HEK293 (cell line): Measurements from ENCODE around the gene STEAP3.

ENCODE experiments used
- CTCF ChIA-PET: fragments of 350-600 bp; formaldehyde crosslinking; extraction: SDS; loops from one replicate; lab custom pipeline; 2021; ENCODE audit warnings: antibody characterized with exemption; lab: Yijun Ruan, JAX
- POLR2A ChIA-PET: fragments of 300-600 bp; formaldehyde crosslinking; extraction: SDS; loops from one replicate; lab custom pipeline; 2020; ENCODE audit warnings: antibody characterized with exemption, inconsistent platforms; lab: Yijun Ruan, JAX
- H3K27ac ChIP-seq: fragments of 200-500 bp; sonication (Bioruptor generic); 2 replicates; pipeline ENCODE4 v1.5.1; 2014; ENCODE audit warnings: low read depth, low read length, control low read depth, inconsistent platforms; ENCODE audit errors: extremely low read depth
- H3K36me3 ChIP-seq, 2 experiments: fragments of 200-500 bp in 1 of 2; sonication (Bioruptor generic) in 1 of 2; 1 replicate in 1 of 2; 2 replicates in 1 of 2; pipeline ENCODE4 v1.5.1; 2014 to 2017; ENCODE audit warnings: inconsistent platforms in 2 of 2, low read length in 2 of 2; ENCODE audit not compliant: control insufficient read depth in 2 of 2, insufficient read depth in 1 of 2
- H3K4me1 ChIP-seq: fragments of 200-500 bp; sonication (Bioruptor generic); 2 replicates; pipeline ENCODE4 v1.5.1; 2014; ENCODE audit warnings: mild to moderate bottlenecking, low read length, inconsistent platforms; ENCODE audit not compliant: control insufficient read depth, insufficient read depth
- H3K4me3 ChIP-seq: 2 replicates; pipeline ENCODE4 v1.5.1; 2011; ENCODE audit warnings: low read depth, mild to moderate bottlenecking, control low read depth, low read length, moderate library complexity
- H3K9me3 ChIP-seq: fragments of 200-500 bp; sonication (Bioruptor generic); 2 replicates; pipeline ENCODE4 v1.5.1; 2014; ENCODE audit warnings: low read depth, low read length, inconsistent platforms; ENCODE audit not compliant: control insufficient read depth, insufficient read depth
- BCL11A ChIP-seq: fragments of 450-650 bp; formaldehyde crosslinking; IDR thresholded peaks from 2 replicates; pipeline ENCODE4 v1.5.1; 2016; ENCODE audit warnings: low read depth, missing biosample characterization, missing genetic modification characterization
- GFI1B ChIP-seq: fragments of 450-650 bp; formaldehyde crosslinking; IDR thresholded peaks from 2 replicates; pipeline ENCODE4 v1.5.1; 2016; ENCODE audit warnings: missing biosample characterization, missing genetic modification characterization
- GLI2 ChIP-seq: fragments of 450-650 bp; formaldehyde crosslinking; IDR thresholded peaks from 2 replicates; pipeline ENCODE4; 2017; ENCODE audit warnings: missing biosample characterization, missing genetic modification characterization, low read depth, borderline replicate concordance
- GLIS2 ChIP-seq: fragments of 450-650 bp; formaldehyde crosslinking; IDR thresholded peaks from 2 replicates; pipeline ENCODE4 v1.5.1; 2016; ENCODE audit warnings: missing biosample characterization, missing genetic modification characterization
- HOXD13 ChIP-seq: sonication (generic); formaldehyde crosslinking; IDR thresholded peaks from 2 replicates; pipeline ENCODE4 v1.8.0; 2022; ENCODE audit warnings: missing genetic modification reagents, borderline replicate concordance
- INSM2 ChIP-seq: fragments of 450-650 bp; formaldehyde crosslinking; IDR thresholded peaks from 2 replicates; pipeline ENCODE4 v1.5.1; 2016; ENCODE audit warnings: missing biosample characterization, missing genetic modification characterization
- KLF7 ChIP-seq: fragments of 450-650 bp; formaldehyde crosslinking; IDR thresholded peaks from 2 replicates; pipeline ENCODE4 v1.5.1; 2016; ENCODE audit warnings: missing biosample characterization, missing genetic modification characterization, borderline replicate concordance
- KLF8 ChIP-seq: fragments of 450-650 bp; formaldehyde crosslinking; IDR thresholded peaks from 2 replicates; pipeline ENCODE4 v1.5.1; 2016; ENCODE audit warnings: missing biosample characterization, missing genetic modification characterization
- SP2 ChIP-seq: fragments of 450-650 bp; formaldehyde crosslinking; IDR thresholded peaks from 2 replicates; pipeline ENCODE4 v1.5.1; 2016; ENCODE audit warnings: missing biosample characterization, missing genetic modification characterization
- ZBTB21 ChIP-seq: fragments of 450-650 bp; formaldehyde crosslinking; IDR thresholded peaks from 2 replicates; pipeline ENCODE4 v1.5.1; 2017; ENCODE audit warnings: missing biosample characterization, missing genetic modification characterization
- ZBTB26 ChIP-seq: fragments of 450-650 bp; formaldehyde crosslinking; optimal IDR thresholded peaks from 2 replicates; pipeline ENCODE3; 2016; ENCODE audit warnings: missing biosample characterization, mild to moderate bottlenecking, missing genetic modification characterization
- ZEB2 ChIP-seq: fragments of 450-650 bp; formaldehyde crosslinking; IDR thresholded peaks from 2 replicates; pipeline ENCODE4 v1.5.1; 2016; ENCODE audit warnings: missing biosample characterization, missing genetic modification characterization
- ZFP37 ChIP-seq: fragments of 450-650 bp; formaldehyde crosslinking; IDR thresholded peaks from 2 replicates; pipeline ENCODE4 v1.5.1; 2016; ENCODE audit warnings: missing biosample characterization, missing genetic modification characterization
- ZNF114 ChIP-seq: fragments of 450-650 bp; formaldehyde crosslinking; IDR thresholded peaks from 2 replicates; pipeline ENCODE4 v1.5.0; 2017; ENCODE audit warnings: missing biosample characterization, missing genetic modification characterization
- ZNF133 ChIP-seq: fragments of 450-650 bp; formaldehyde crosslinking; IDR thresholded peaks from 2 replicates; pipeline ENCODE4 v1.5.1; 2016; ENCODE audit warnings: missing biosample characterization, missing genetic modification characterization
- ZNF202 ChIP-seq: fragments of 450-650 bp; formaldehyde crosslinking; IDR thresholded peaks from 2 replicates; pipeline ENCODE4 v1.5.1; 2016; ENCODE audit warnings: missing biosample characterization, missing genetic modification characterization, borderline replicate concordance
- ZNF211 ChIP-seq: fragments of 450-650 bp; formaldehyde crosslinking; IDR thresholded peaks from 2 replicates; pipeline ENCODE4 v1.5.1; 2016; ENCODE audit warnings: low read depth, missing biosample characterization, missing genetic modification characterization
- ZNF311 ChIP-seq: fragments of 450-650 bp; formaldehyde crosslinking; IDR thresholded peaks from 2 replicates; pipeline ENCODE4 v1.5.1; 2017; ENCODE audit warnings: missing biosample characterization, missing genetic modification characterization, borderline replicate concordance
- ZNF433 ChIP-seq: fragments of 450-650 bp; formaldehyde crosslinking; IDR thresholded peaks from 2 replicates; pipeline ENCODE4 v1.5.1; 2016; ENCODE audit warnings: missing biosample characterization, missing genetic modification characterization, low read depth
- ZNF48 ChIP-seq: fragments of 450-650 bp; formaldehyde crosslinking; IDR thresholded peaks from 2 replicates; pipeline ENCODE4 v1.5.1; 2016; ENCODE audit warnings: missing biosample characterization, missing genetic modification characterization
- ZNF692 ChIP-seq: fragments of 450-650 bp; formaldehyde crosslinking; IDR thresholded peaks from 2 replicates; pipeline ENCODE4 v1.5.1; 2016; ENCODE audit warnings: missing biosample characterization, missing genetic modification characterization
- ZNF830 ChIP-seq: fragments of 450-650 bp; IDR thresholded peaks from 2 replicates; pipeline ENCODE4 v1.5.0; 2018; ENCODE audit warnings: missing biosample characterization, missing genetic modification characterization, low read depth, mild to moderate bottlenecking, moderate library complexity
- TF ChIP-seq, protein P1 (sequence below): fragments of 450-650 bp; formaldehyde crosslinking; IDR thresholded peaks from 2 replicates; pipeline ENCODE4 v1.5.1; 2016; ENCODE audit warnings: missing biosample characterization, missing genetic modification characterization
- TF ChIP-seq, protein P2 (sequence below): fragments of 450-650 bp; formaldehyde crosslinking; IDR thresholded peaks from 2 replicates; pipeline ENCODE4 v1.5.1; 2016; ENCODE audit warnings: missing biosample characterization, missing genetic modification characterization
- TF ChIP-seq, protein P3 (sequence below): sonication (generic); formaldehyde crosslinking; IDR thresholded peaks from 2 replicates; pipeline ENCODE4 v1.8.1; 2022; ENCODE audit warnings: mild to moderate bottlenecking, moderate library complexity, missing genetic modification reagents

STEAP3 gene

DNA sequence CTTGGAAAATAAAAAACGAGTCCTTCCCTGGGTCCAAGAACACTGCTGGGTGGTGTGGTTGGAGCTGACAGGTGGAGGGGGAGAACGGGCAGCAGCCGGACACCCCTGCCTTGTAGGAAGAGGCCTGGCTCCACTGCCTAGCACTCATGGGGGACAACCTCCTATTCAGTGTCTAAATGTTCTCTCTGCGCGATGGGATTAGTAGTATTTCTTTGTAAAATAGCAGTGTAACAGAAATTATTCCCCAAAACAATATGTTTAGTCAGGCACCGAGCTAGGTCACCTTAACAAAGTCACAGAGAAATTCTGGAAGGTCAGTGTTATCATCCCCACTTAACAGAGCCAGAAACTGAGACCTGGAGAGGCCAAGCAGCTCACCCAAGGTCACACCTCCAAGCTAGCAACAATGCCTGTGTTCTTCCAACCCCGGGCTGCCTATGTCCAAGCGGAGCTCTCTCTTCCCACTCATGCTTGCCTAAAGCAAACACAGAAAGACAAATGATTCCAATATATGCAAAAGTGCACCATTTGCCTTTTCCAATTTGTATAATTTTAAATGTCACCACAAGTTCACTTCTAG, 68.0 kb downstream of the STEAP3 start (continued):
- TF ChIP-seq, protein P1, sequence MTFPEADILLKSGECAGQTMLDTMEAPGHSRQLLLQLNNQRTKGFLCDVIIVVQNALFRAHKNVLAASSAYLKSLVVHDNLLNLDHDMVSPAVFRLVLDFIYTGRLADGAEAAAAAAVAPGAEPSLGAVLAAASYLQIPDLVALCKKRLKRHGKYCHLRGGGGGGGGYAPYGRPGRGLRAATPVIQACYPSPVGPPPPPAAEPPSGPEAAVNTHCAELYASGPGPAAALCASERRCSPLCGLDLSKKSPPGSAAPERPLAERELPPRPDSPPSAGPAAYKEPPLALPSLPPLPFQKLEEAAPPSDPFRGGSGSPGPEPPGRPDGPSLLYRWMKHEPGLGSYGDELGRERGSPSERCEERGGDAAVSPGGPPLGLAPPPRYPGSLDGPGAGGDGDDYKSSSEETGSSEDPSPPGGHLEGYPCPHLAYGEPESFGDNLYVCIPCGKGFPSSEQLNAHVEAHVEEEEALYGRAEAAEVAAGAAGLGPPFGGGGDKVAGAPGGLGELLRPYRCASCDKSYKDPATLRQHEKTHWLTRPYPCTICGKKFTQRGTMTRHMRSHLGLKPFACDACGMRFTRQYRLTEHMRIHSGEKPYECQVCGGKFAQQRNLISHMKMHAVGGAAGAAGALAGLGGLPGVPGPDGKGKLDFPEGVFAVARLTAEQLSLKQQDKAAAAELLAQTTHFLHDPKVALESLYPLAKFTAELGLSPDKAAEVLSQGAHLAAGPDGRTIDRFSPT (tag by site-specific recombination), result no peak
- no peak for TF ChIP-seq ZNF48
- no peak for TF ChIP-seq INSM2
- no peak for TF ChIP-seq ZNF311 (tag by site-specific recombination)
- TF ChIP-seq ZNF692 (tag by site-specific recombination), result no peak
- TF ChIP-seq KLF7 (tag by site-specific recombination), result no peak
- no peak for TF ChIP-seq GLI2
- TF ChIP-seq GLIS2 (tag by site-specific recombination), result no peak
- TF ChIP-seq ZBTB21 (tag by site-specific recombination), result no peak
- no peak for TF ChIP-seq ZNF433 (tag by site-specific recombination)
- no peak for TF ChIP-seq ZNF830 (tag by site-specific recombination)
- TF ChIP-seq ZNF211 (tag by site-specific recombination), result no peak
- TF ChIP-seq HOXD13 (CRISPR knock-in tag), result no peak
- TF ChIP-seq GFI1B (tag by site-specific recombination), result no peak
- TF ChIP-seq, protein P2, sequence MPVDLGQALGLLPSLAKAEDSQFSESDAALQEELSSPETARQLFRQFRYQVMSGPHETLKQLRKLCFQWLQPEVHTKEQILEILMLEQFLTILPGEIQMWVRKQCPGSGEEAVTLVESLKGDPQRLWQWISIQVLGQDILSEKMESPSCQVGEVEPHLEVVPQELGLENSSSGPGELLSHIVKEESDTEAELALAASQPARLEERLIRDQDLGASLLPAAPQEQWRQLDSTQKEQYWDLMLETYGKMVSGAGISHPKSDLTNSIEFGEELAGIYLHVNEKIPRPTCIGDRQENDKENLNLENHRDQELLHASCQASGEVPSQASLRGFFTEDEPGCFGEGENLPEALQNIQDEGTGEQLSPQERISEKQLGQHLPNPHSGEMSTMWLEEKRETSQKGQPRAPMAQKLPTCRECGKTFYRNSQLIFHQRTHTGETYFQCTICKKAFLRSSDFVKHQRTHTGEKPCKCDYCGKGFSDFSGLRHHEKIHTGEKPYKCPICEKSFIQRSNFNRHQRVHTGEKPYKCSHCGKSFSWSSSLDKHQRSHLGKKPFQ, result no peak

- Histone ChIP-seq H3K4me1 (0 out of 2 replicates have a peak, but pooled peaks cover 3% of the 10 kb centered on the region), H3K27ac (no peak overlapping the region), H3K36me3 (no peaks in the 10 kb centered on the region), H3K9me3 (no peaks in the 10 kb centered on the region), H3K4me3 (no peak overlapping the region)
- CTCF ChIA-PET, result interaction anchor here (0.6 to 3.4 kb wide), 3 partner anchors 10 to 72 kb away, joined by 3 to 33 read pairs (median 3); no protein-coding TSS in a partner anchor
- POLR2A ChIA-PET, result no interaction called here
- TF ChIP-seq ZFP37 (tag by site-specific recombination) (no peak), ZBTB26 (tag by site-specific recombination) (no peak), KLF8 (tag by site-specific recombination) (no peak), BCL11A (tag by site-specific recombination) (no peak), ZNF202 (tag by site-specific recombination) (no peak), ZNF114 (tag by site-specific recombination) (no peak), ZNF133 (tag by site-specific recombination) (no peak), SP2 (tag by site-specific recombination) (no peak), ZEB2 (tag by site-specific recombination) (no peak)
- TF ChIP-seq, protein P2, result no peak
- TF ChIP-seq, protein P3, sequence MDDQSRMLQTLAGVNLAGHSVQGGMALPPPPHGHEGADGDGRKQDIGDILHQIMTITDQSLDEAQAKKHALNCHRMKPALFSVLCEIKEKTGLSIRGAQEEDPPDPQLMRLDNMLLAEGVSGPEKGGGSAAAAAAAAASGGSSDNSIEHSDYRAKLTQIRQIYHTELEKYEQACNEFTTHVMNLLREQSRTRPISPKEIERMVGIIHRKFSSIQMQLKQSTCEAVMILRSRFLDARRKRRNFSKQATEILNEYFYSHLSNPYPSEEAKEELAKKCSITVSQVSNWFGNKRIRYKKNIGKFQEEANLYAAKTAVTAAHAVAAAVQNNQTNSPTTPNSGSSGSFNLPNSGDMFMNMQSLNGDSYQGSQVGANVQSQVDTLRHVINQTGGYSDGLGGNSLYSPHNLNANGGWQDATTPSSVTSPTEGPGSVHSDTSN (CRISPR knock-in tag), result no peak
These were observed 68.6 kb downstream of the STEAP3 start for GRCh38 chr2:119292226-119292625.
